GM12872 (cell line): Measurements from ENCODE around the gene DNAJB8.

ENCODE experiments used
- TF ChIP-seq, protein P1 (sequence below): IDR thresholded peaks from 3 replicates; pipeline ENCODE4 v1.5.1; 2011; ENCODE audit warnings: low read depth, mild to moderate bottlenecking, low read length, moderate library complexity; ENCODE audit not compliant: insufficient read depth

DNAJB8 gene

GRCh38 chr3:128455786-128456748, 10.6 kb downstream of the DNAJB8 start:
- TF ChIP-seq, protein P1, sequence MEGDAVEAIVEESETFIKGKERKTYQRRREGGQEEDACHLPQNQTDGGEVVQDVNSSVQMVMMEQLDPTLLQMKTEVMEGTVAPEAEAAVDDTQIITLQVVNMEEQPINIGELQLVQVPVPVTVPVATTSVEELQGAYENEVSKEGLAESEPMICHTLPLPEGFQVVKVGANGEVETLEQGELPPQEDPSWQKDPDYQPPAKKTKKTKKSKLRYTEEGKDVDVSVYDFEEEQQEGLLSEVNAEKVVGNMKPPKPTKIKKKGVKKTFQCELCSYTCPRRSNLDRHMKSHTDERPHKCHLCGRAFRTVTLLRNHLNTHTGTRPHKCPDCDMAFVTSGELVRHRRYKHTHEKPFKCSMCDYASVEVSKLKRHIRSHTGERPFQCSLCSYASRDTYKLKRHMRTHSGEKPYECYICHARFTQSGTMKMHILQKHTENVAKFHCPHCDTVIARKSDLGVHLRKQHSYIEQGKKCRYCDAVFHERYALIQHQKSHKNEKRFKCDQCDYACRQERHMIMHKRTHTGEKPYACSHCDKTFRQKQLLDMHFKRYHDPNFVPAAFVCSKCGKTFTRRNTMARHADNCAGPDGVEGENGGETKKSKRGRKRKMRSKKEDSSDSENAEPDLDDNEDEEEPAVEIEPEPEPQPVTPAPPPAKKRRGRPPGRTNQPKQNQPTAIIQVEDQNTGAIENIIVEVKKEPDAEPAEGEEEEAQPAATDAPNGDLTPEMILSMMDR: no peak

- TF ChIP-seq, protein P1: no peak
Observed at GRCh38 chr3:128455116-128455515, 11.6 kb downstream of the DNAJB8 start.

DNA sequence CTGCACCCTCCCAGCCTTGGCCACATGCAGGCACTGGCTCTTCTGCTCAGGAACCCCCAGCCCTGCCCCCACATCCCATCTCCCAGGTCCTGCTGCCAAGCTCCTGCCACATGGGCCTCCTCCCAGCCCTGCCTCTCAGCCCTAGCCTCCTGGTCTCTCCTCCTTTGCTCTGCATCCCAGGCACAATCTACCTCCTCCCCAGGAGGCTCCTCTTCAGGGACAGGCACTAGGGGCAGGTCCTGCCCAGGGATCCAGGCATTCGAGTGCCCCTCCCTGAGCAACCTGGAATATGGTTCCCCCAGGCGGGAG, 12.4 kb downstream of the DNAJB8 start:
- TF ChIP-seq, protein P1: no peak

DNA sequence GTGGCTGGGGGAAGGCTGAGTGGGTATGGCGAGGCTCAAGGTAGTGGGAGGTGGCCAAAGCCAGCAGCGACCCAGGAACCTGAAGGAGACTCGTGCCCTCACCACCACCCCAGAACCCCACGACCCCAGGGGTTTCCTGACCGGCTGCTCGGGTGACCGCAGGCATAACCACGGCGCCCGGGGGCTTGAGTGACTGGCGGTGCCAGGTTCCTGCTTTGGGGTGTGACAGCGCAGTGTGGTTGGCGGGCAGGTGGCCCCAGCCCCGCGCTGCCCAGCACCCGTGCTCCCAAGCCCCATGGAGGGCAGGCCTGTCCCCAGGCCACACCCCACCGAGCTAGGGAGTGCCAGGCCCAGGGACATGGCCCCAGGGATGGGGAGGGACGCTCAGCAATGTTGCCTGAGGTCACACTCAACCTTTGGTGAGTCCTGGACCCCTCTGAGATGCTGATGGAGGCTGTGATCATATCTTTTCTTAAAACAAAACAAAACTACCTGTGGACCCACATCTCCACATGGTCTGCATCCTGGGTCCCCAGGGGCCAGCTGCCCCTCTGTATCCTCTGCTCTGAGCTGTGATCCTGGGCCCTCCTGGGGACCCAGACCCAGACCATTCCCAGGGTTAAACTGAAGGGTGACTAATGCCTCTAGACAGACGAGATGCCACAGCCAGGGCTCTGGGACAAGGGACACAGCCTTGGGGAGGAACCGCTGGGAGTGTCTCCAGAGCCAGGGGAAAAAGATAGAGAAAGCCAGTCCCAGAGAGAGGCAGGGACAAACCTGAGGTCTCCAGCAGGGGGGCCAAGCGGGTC, 13.0 kb downstream of the DNAJB8 start:
- TF ChIP-seq, protein P1: no peak

- TF ChIP-seq, protein P1: no peak
Observed at GRCh38 chr3:128452678-128453275, 13.9 kb downstream of the DNAJB8 start.

GRCh38 chr3:128452120-128452519, 14.6 kb downstream of the DNAJB8 start:
- TF ChIP-seq, protein P1: no peak

DNA sequence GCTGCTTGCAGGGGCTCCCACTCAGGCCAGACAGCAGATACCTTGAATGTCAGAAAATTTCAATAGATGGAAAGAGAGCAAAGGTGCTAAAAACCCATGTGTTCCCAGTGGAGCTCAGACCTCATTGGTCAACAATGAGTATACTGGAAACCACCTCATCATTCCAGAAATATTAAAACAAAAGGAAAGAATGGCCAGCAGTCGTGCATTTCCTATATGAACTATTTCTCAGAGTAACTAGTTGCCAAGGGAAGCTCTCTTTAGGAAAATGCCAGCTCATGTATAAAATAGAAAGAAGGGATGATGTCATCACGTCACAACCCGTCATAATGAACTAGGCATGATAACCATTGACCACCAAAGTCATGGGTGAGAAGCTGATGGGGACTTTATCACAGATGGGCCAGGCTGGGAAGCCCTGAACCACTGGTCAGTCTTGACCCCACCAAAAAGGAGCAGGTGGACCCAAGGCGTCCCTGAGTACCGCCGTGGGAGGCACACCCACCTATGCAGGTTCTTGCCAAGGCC, 17.5 kb downstream of the DNAJB8 start:
- TF ChIP-seq, protein P1: no peak
